Mucosa of stomach (tissue), 1 donor: ENCODE results near the gene SYT9.

Experiments used
- H3K27me3 ChIP-seq: one replicate; pipeline ENCODE4 v1.7.0; 2013; ENCODE audit warnings: mild to moderate bottlenecking, low read length; ENCODE audit not compliant: control insufficient read depth, insufficient read depth
- H3K36me3 ChIP-seq: one replicate; pipeline ENCODE4 v1.7.0; 2013; ENCODE audit warnings: low read length; ENCODE audit not compliant: control insufficient read depth, insufficient read depth
- H3K4me1 ChIP-seq: one replicate; pipeline ENCODE4 v1.7.0; 2013; ENCODE audit warnings: mild to moderate bottlenecking, low read length; ENCODE audit not compliant: control insufficient read depth, insufficient read depth
- H3K4me3 ChIP-seq: one replicate; pipeline ENCODE4 v1.7.0; 2013; ENCODE audit warnings: low read length
- H3K9ac ChIP-seq: one replicate; pipeline ENCODE4 v1.7.0; 2013; ENCODE audit warnings: mild to moderate bottlenecking, low read length, moderate library complexity
- H3K9me3 ChIP-seq: one replicate; pipeline ENCODE4 v1.7.0; 2013; ENCODE audit warnings: mild to moderate bottlenecking, low read length, moderate library complexity; ENCODE audit not compliant: control insufficient read depth
- donor health status: Pancreatic carcinoma.

Gene SYT9

DNA sequence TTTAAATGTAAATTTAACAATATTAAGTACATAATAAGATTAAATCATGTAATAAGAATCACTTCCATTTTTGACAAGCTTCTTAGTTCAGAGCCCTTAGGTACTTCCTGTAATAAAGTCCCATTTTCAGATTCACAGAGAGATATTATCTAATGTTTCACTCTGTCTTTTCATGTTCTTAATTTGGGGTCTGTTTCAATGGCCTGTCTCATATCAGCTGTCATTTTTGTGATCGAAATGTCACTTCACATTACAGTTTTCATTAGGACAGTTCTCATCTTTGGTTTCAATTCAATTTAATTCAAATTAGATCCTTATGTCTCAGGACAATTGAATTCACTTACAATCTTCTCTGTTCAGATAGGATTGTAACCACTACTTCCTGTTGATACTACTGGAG is 211.0 kb downstream of the SYT9 start:
- Histone ChIP-seq H3K9ac (no peak overlapping the region), H3K4me3 (no peak overlapping the region), H3K27me3 (no peaks in the 10 kb centered on the region), H3K36me3 (no peaks in the 10 kb centered on the region), H3K9me3 (no peaks in the 10 kb centered on the region), H3K4me1 (no peaks in the 10 kb centered on the region)

- Histone ChIP-seq H3K27me3 (no peaks in the 10 kb centered on the region), H3K9ac (no peak overlapping the region), H3K36me3 (no peaks in the 10 kb centered on the region), H3K4me3 (no peak overlapping the region), H3K9me3 (no peaks in the 10 kb centered on the region), H3K4me1 (no peaks in the 10 kb centered on the region)
These were observed 215.9 kb downstream of the SYT9 start for GRCh38 chr11:7467652-7468051.

DNA sequence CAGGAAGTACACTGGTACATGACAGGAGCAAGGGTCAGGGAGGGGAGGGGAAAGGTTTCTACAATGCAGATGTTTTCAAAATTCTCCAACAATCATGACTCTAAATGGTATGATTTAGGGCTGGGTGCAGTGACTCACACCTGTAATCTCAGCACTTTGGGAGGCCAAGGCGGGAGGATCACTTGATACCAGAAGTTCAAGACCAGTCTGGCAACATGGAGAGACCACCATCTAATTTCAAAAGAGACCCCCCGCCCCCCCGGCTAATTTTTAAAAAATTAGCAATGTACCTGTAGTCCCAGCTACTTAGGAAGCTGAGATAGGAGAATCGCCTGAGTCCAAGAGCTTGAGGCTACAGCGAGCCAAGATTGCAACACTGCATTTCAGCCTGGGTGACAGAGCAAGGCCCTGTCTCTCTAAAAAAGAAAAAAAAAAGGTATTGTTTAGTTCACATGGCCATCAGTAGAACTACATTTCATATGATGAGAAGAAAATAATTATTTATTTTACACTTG is 217.7 kb downstream of the SYT9 start:
- Histone ChIP-seq H3K9me3 (no peaks in the 10 kb centered on the region), H3K9ac (no peak overlapping the region), H3K4me3 (no peak overlapping the region), H3K4me1 (no peaks in the 10 kb centered on the region), H3K36me3 (no peaks in the 10 kb centered on the region), H3K27me3 (no peaks in the 10 kb centered on the region)

DNA sequence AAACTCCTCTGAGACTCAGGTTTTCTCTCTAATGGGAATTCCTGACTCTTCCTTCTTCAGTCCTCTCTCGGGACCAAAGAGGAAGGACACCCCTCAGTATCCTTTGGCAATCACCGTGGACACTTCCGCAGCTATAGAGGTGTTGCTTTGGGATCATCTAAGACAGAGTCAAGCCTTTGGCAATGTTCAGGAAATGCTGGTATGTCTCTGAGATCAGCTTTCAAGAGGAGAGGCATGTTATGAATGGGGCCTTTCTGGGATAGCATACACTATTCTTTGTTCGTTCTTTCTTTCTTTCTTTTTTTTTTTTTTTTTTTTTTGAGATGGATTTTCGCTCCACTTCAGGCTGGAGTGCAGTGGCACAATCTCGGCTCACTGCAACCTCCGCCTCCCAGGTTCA is 219.4 kb downstream of the SYT9 start:
- Histone ChIP-seq H3K4me1 (no peaks in the 10 kb centered on the region), H3K4me3 (no peak overlapping the region)

GRCh38 chr11:7473717-7474116 is 222.0 kb downstream of the SYT9 start:
- Histone ChIP-seq H3K4me3 (no peak overlapping the region), H3K9ac (no peak overlapping the region), H3K4me1 (no peaks in the 10 kb centered on the region), H3K36me3 (no peaks in the 10 kb centered on the region), H3K27me3 (no peaks in the 10 kb centered on the region), H3K9me3 (no peaks in the 10 kb centered on the region)

More for the DNA sequence above, 219.4 kb downstream of the SYT9 start:
- H3K27me3 ChIP-seq = no peaks in the 10 kb centered on the region
- no peaks in the 10 kb centered on the region for H3K9me3 ChIP-seq
- H3K9ac ChIP-seq = no peak overlapping the region
- H3K36me3 ChIP-seq = no peaks in the 10 kb centered on the region

GRCh38 chr11:7480113-7480512 is 228.4 kb downstream of the SYT9 start:
- H3K9me3 ChIP-seq = no peaks in the 10 kb centered on the region
- no peaks in the 10 kb centered on the region for H3K36me3 ChIP-seq
- H3K27me3 ChIP-seq = no peaks in the 10 kb centered on the region
- no peak overlapping the region for H3K4me3 ChIP-seq
- H3K4me1 ChIP-seq = no peaks in the 10 kb centered on the region
- H3K9ac ChIP-seq = no peak overlapping the region

DNA sequence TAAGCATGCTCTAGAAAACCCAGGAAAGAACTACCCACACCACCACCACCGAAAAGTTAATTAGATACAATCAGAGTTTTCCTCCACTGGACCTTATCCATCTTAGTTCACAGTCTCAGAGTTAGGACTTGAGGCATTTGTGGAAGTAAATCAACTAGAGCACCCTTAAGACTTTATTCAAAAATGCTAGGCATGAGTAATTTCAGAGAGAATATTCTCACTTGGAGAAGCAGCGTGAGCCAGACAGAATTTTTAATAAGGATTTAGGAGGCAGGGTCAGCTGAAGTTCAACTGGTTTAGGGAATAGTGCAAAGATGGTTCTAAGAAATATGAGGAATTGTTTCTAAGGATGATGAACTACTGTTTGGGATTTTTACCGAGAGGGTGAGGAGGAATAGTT is 232.4 kb downstream of the SYT9 start:
- H3K4me1 ChIP-seq = no peaks in the 10 kb centered on the region
- no peaks in the 10 kb centered on the region for H3K36me3 ChIP-seq
- H3K9me3 ChIP-seq = no peaks in the 10 kb centered on the region
- H3K9ac ChIP-seq = no peak overlapping the region
- no peaks in the 10 kb centered on the region for H3K27me3 ChIP-seq
- H3K4me3 ChIP-seq = no peak overlapping the region

GRCh38 chr11:7484645-7485044 is 232.9 kb downstream of the SYT9 start:
- Histone ChIP-seq H3K36me3 (no peaks in the 10 kb centered on the region), H3K4me3 (no peak overlapping the region), H3K4me1 (no peaks in the 10 kb centered on the region), H3K9ac (no peak overlapping the region), H3K9me3 (no peaks in the 10 kb centered on the region), H3K27me3 (no peaks in the 10 kb centered on the region)

GRCh38 chr11:7485186-7486097 is 233.7 kb downstream of the SYT9 start, which contains the start of gene OLFML1:
TSS of gene OLFML1 (plus strand) at chr11:7485506. CDS start at chr11:7485876, 370 bp downstream.
- no peaks in the 10 kb centered on the region for H3K9me3 ChIP-seq
- H3K4me3 ChIP-seq = peak within 1 kb of the TSS; percentile 4
- H3K27me3 ChIP-seq = no peaks in the 10 kb centered on the region
- H3K4me1 ChIP-seq = no peaks in the 10 kb centered on the region
- H3K36me3 ChIP-seq = no peaks in the 10 kb centered on the region
- no peak within 1 kb of the TSS for H3K9ac ChIP-seq

DNA sequence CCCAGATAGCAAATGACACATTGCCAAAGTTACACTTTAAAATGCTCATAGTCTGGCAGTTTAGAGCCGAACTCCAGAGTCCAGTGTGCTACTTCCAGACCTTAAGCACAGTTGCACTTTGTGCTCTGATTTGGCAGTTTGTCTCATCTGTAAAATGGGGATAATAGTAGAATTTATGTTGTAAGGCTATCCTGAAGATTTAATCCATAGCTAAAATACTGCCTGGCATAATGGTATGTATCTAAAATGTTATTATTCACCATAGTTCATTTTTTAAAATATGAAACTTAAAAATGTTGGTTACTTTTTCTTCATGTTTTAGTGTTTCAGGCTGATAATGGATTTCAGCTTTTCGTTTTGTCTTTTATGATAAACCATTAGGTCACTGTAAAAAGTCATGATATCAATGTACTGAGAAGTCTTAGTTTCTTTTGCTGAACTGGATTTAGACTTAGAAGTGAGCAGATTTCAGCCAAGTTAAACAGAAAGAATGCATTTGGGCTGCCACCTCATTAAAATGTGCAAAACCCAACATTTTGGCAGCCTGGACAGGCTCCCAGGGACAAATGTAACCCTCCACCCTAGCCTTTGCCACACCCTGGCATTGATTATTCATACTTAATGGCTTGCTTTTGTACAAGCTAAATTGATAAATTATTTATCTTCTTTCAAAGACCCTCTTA is 234.5 kb downstream of the SYT9 start:
- Histone ChIP-seq H3K4me3 (peak overlapping the region; percentile 4), H3K9ac (no peak overlapping the region), H3K4me1 (no peaks in the 10 kb centered on the region), H3K27me3 (no peaks in the 10 kb centered on the region), H3K36me3 (no peaks in the 10 kb centered on the region), H3K9me3 (no peaks in the 10 kb centered on the region)

DNA sequence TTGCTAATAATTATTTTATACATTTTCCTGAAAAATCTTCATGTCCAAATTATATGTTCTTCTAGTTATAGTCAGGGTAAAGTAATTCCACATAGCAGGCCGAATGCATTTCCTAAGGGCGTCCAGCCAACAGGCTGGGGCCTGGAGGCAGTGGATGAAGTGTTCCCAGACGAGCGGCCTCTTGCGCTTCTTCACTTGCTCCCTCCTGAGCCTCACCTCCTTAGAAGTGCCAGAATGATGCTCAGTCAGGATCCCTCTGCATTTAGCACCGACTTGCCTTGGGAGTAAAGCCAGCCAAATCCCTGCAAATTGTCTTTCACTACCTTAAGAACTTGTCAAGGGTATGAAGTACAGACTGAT is 235.1 kb downstream of the SYT9 start:
- Histone ChIP-seq H3K27me3 (no peaks in the 10 kb centered on the region), H3K36me3 (no peaks in the 10 kb centered on the region), H3K9ac (no peak overlapping the region), H3K4me3 (no peak overlapping the region), H3K9me3 (no peaks in the 10 kb centered on the region), H3K4me1 (no peaks in the 10 kb centered on the region)

- Histone ChIP-seq H3K9ac (no peak overlapping the region), H3K4me3 (no peak overlapping the region)
These were observed 235.7 kb downstream of the SYT9 start for GRCh38 chr11:7487360-7487759.

More at GRCh38 chr11:7487360-7487759, 235.7 kb downstream of the SYT9 start:
- H3K36me3 ChIP-seq = no peaks in the 10 kb centered on the region
- H3K4me1 ChIP-seq = no peaks in the 10 kb centered on the region
- H3K27me3 ChIP-seq = no peaks in the 10 kb centered on the region
- no peaks in the 10 kb centered on the region for H3K9me3 ChIP-seq
